RPMI8226 (cell line): ENCODE measurements around the gene KSR1.
"Not testable (repeated sequence)": the region's sequence is repeated elsewhere in the genome, so short reads cannot be mapped to it uniquely, and the experiment has no call there.

Experiments
- DNase-seq: peaks from one replicate; pipeline ENCODE4 v3.0.0-alpha.2; 2015

Gene KSR1

GRCh38 chr17:27646232-27646631 lies 190.0 kb downstream of the KSR1 start:
- DNase-seq = no peak

DNA sequence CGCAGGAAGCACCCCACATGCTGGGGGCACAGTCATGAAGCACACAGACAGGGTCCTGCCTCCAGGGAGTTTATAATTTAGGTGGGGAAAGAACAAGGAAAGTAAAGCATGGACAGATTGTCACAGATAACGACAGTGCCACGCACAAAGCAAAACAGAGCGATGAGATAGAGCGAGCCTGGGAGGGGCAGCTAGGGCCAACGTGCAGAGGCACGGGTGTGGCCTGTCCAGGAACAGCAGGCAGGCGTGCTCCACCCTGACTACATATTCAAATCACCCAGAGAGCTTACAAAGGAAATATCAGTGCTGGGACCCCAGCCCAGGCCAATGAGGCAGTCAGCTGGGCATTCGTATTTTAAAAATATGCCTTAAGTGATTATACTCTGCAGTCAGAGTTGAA lies 191.5 kb downstream of the KSR1 start:
- no peak for DNase-seq

DNA sequence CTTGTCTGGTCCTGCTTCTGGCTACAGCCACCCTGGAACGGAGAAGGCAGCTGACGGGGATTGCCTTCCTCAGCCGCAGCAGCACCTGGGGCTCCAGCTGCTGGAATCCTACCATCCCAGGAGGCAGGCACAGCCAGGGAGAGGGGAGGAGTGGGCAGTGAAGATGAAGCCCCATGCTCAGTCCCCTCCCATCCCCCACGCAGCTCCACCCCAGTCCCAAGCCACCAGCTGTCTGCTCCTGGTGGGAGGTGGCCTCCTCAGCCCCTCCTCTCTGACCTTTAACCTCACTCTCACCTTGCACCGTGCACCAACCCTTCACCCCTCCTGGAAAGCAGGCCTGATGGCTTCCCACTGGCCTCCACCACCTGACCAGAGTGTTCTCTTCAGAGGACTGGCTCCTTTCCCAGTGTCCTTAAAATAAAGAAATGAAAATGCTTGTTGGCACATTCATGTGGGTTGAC lies 192.9 kb downstream of the KSR1 start:
- peak; percentile 6 for DNase-seq

GRCh38 chr17:27649929-27650328 lies 193.7 kb downstream of the KSR1 start:
- DNase-seq = no peak

DNA sequence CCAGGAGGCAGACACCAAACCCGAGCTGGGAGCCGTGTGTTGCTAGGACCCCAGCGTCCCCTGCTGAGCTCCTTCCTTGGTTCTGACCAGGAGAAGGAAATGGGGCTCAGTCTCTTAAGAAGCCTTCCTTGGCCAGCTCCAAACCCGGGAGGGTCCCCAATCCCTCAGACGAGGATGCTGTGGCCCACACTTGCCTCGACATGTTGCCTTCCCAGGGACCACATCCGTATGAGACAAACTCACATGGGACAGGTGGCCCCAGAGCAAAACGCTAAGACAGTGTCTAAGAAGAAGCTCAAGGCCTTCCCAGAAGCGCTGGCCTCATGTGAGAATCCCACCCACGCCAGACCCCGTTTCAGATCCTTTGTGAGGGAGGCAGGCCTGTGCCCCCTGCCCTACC lies 194.6 kb downstream of the KSR1 start:
- DNase-seq = no peak

DNA sequence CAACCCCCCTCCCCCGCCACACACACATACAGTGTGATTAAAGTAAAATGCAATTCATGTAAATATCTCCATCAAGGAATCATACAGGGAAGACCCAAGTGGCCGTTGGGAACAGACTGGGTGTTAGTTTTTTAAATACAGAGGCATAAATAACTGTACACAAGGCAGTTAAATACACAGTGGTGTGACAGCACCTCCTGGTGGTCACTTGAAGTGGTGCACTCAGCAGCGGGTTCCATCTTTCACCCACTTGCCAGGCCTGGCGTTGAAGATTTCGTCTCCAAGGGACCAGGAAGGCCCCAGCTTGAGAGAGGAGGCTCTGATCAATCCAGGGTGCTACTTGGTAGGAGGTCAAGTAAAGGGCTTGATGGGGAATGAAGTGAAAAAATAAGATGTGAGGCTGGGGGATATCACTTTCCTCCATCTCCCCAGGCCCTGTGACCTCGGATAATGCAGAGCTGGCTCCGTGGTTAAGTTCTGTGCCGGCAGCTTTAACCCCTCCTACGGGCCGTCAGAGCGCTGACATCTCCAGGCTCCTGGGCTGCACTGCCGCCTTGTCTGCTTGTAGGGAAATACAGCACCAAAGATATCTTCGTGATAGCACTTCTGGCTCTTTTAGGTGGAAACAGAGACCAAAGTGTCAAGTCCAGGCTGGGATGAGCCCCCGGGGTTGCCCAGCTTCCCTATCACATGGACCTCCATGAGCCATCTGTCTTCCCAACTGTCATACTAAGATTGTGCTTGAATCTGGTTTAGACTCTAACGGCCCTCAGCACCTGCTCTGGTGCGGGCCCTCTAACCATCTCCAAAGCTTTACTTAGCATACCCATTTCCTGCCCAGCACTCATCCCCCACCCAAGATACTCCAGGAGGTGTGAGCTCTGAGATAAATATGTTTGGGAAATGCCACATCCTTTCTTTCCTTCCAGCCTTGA lies 195.4 kb downstream of the KSR1 start:
- peak; percentile 53 for DNase-seq

DNA sequence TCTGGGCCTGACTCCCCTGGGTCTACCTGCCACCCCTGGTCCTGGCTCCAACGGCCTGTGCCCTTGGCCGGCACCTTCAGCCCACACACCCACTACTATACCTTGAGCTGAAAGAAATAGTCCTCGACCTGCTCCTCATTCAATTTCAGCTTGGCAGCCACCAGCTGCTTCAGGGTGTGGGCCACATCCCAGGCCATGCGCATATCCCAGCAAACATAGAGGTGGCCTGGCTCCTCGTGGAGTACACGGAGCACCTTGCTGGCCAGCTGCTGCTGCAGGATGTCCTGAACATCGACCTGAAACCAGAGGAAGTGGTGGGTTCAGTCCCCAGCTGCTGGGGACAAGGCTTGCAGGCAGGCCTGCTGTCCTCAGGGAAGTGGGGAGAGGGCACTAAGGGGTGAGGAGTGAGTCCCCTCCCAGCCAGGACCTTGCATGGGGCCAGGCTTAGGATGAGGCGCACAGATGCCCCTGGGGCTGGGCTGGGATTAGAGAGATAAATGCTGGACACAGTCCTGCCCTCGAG lies 197.3 kb downstream of the KSR1 start:
- not testable (repeated sequence) for DNase-seq

DNA sequence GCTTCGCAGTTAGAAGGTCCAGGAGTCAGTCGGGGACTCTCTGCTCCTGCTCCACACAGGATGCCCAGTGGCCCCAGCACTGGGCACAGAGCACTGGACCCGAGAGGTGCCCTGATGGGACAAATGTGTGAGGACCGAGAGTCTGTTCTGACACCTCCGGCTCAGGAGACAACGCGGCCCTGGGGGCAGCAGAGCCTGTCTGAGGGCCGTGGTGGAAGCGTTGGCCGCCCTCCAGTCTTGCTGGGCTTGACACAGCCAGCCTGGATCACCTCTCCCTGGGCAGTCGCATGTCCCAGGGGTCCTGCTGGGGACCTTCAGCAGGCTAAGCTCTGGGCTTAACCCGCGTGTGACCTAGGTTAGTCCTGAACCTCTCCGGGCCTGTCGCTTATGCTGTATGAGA lies 197.9 kb downstream of the KSR1 start:
- DNase-seq = no peak

GRCh38 chr17:27654654-27655524 lies 198.6 kb downstream of the KSR1 start:
- peak; percentile 85 for DNase-seq

DNA sequence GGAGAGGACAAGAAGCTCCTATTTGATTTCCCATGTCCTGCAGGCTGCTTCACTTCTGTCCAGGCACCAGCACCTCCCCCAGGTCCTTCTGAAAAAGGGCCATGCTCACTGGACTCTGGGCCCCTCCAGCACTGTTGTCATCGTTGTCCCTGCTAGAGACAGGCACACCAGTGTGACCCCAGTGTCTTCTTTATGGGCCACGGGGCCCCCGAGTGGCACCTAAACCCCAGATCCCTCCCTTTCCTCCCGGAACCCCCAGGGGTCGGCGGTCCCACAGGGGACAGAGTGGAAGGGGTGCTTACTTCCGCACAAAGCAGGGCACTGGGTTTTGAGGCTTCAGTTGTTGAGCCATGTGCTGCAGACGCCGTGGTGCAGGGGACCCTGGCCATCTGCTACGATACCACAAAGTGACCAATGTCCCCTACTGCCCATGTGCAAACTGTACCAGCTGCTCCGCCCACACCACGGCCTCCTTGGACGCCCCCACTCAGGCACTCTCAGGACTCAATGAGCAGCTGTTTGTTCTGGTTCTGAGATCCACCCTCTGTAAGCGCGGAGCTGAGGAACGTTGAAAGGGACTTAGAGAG lies 199.4 kb downstream of the KSR1 start:
- DNase-seq = not testable (repeated sequence)

DNA sequence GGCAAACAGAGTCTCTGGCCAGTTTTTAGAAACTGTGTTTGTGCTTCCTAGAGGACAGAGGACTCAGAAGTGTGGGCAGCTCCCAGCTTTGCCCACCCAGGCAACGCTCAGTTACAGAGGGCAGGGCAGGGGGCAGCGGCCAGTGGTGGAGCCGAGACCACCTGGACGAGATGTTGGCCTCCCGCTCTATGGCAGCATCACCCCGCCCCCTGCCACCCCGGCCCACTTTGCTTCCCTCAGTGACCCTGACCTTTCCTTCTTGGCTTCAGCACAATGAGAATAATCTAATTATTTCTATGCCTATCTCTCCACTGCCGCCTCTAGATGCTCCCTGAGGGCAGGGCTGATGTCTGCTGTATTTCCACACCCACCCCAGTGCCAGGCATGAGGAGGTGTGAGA lies 200.4 kb downstream of the KSR1 start:
- DNase-seq = not testable (repeated sequence)

- peak; percentile 16 for DNase-seq
Observed at GRCh38 chr17:27657620-27658019, 201.4 kb downstream of the KSR1 start.

GRCh38 chr17:27659683-27660082 lies 203.4 kb downstream of the KSR1 start:
- DNase-seq = no peak

DNA sequence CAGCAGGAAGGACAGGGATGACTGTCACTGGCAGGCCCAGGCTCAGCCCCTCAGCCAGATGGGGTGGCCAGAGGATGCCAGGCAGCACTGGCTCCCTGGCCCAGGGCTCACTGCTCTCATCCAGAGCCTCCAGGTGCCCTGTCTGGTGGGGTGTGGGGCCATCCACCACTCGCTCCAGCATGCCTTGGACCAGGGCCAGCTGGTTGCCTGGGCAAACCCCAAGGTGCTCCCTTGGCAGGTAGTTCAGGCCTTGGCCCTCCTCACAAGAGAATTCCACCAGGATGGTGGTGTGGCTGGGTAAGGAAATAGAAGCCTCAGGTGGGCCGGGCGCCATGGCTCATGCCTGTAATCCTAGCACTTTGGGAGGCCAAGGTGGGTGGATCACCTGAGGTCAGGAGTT lies 204.2 kb downstream of the KSR1 start:
- no peak for DNase-seq

DNA sequence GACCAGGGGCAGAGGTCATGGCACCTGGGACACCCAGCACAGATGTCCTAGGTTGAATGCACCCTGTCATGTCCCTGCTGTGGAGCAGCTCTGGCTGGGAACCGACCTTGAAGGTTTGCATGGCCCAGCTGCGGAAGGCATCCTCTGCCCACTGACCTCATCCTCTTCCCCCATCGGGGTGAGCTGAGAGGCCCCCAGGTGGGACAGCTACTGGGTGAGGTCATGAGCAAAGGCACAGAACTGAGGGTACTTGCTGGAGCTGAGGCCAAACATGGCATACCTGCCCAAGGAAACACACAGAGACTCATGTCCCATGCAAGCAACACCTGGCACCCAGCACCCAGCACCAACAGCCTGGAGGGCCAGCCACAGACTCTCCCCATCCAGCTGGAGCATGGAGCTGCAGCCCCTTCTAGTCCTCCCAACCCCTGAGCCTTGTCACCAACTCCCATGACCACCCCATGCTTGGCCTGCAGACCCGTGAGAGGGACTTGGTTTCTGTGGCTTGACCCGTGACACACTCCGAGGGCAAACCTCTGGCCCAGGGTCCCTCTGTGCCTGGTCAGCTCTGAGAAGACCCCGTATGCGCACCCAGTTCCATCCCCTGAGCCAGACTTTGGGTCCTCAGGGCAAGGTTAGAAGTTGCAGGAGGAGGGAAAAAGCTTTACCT lies 207.8 kb downstream of the KSR1 start:
- DNase-seq = no peak

DNA sequence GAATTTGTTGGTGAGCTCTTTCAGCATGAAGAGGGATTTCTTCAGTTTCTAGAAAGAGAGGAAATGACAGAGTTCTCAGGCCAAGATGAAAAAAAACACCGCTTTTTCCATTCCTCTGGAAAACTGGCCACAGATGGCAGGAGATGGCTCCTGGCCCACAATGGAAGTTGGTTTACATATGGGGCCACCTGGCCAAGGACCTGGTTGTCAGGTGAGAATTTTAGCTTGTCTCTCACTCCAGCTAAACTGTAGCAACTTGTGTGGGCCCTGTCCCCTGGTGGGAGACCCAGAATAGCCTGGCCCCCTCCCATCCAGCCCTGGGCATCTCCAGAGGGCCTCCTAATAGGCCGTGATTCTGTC lies 208.3 kb downstream of the KSR1 start:
- no peak for DNase-seq

GRCh38 chr17:27665549-27665948 lies 209.3 kb downstream of the KSR1 start:
- DNase-seq = no peak

GRCh38 chr17:27666270-27666669 lies 210.0 kb downstream of the KSR1 start:
- DNase-seq = not testable (repeated sequence)

DNA sequence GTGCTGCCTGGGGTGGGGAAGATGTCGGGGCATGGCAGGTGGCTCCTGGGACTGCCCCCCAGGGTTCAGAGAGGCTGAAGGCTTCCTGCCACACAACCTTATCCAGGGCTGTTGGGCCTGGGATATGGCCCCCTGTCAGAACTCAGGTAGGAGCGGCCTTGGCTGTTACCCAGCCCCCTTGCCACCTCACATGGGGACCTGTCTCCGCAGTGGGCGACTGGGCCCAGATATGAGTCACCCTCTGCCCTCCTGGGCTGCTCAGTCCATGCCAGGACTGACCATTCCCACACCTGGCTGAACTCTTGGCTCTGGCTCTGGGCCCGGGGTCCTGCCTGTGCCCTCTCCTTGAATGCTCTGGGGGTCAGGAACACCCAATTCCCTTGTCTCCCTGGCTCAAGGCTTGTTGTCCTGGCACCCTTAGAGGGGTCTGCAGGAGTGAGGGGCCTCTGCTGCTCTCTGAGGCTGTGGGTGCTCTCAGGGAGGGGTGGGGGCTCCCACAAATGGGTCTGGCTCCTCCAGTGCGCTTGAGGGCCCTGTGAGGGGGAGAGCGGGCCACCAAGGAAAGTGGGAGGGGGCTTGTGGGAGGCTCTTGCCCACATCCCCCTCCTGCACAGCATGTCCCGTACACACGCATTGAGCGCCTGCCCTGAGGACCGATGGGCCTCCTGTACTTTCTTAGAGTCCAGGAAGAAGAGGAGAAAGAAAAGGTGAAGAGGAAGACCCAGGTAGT lies 210.7 kb downstream of the KSR1 start:
- DNase-seq = no peak

GRCh38 chr17:27667656-27668487 lies 211.6 kb downstream of the KSR1 start:
- DNase-seq = no peak

DNA sequence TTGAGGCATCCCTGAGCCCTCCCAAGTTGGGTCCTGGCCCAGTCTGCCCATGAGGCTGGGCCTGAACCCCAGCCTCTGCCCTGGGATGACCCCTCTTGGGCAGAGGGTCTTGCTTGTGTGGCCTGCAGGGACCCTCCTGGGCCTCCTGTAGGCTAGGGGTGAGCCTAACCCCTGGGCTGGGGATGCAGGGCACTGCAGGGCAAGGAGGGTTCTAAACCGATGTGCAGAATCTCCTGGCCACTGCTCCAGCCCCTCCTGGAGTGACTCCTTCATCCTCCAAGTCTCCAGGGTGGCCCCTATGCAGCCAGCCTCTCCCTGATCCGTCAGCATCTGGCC lies 212.2 kb downstream of the KSR1 start:
- DNase-seq = no peak
